Uterus (tissue), 4 donors: ENCODE data around the gene ORMDL2. TPM values are rescaled to one million over a fixed set of nuclear protein-coding genes. Genes with fewer than 3 reads are reported as not detected.

Experiments
- DNase-seq, 2 donors: peaks; one replicate each; pipeline ENCODE4 v3.0.0-alpha.2; 2019 to 2020
- H3K27ac ChIP-seq, 2 donors: fragments of 200-600 bp; sonication (generic); 1 replicate in 1 of 2; 2 replicates in 1 of 2; pipeline ENCODE4 v1.5.1; 2016 to 2018
- H3K27me3 ChIP-seq, 2 donors: fragments of 200-600 bp; sonication (generic); one replicate each; pipeline ENCODE4 v1.5.1; 2018 to 2019; ENCODE audit warnings: control low read depth in 1 of 2
- H3K36me3 ChIP-seq, 2 donors: fragments of 200-600 bp; sonication (generic); one replicate each; pipeline ENCODE4 v1.5.1; 2019; ENCODE audit warnings: control low read depth in 1 of 2
- H3K4me1 ChIP-seq, 2 donors: fragments of 200-600 bp; sonication (generic); one replicate each; pipeline ENCODE4 v1.5.1; 2018 to 2019; ENCODE audit warnings: control low read depth in 1 of 2
- H3K4me3 ChIP-seq, 2 donors: fragments of 200-600 bp; sonication (generic); 1 replicate in 1 of 2; 2 replicates in 1 of 2; pipeline ENCODE4 v1.5.1; 2018 to 2019; ENCODE audit warnings: mild to moderate bottlenecking in 1 of 2
- H3K9me3 ChIP-seq, 2 donors: fragments of 200-600 bp; sonication (generic); one replicate each; pipeline ENCODE4 v1.5.1; 2019; ENCODE audit warnings: control low read depth in 1 of 2
- CTCF ChIP-seq, 4 experiments: fragments of 200-600 bp in 2 of 4; fragments of 450-650 bp in 2 of 4; sonication (generic) in 2 of 4; IDR thresholded peaks; one replicate each; pipeline ENCODE4 v1.5.1; 2016 to 2019; ENCODE audit warnings: antibody characterized with exemption in 4 of 4, mild to moderate bottlenecking in 2 of 4, moderate library complexity in 1 of 4
- POLR2A ChIP-seq, 2 donors: fragments of 450-650 bp; IDR thresholded peaks; one replicate each; pipeline ENCODE4 v1.6.1; 2016; ENCODE audit warnings: antibody characterized with exemption in 2 of 2, mild to moderate bottlenecking in 1 of 2, moderate library complexity in 1 of 2
- intact Hi-C: fragments of 100-400 bp; cut with DNase I; formaldehyde crosslinking; loops from one replicate; pipeline ENCODE4 v1.15.1; 2023; ENCODE audit warnings: low total_unique reads
- total RNA-seq, 4 donors: library from RNA; depleted of rRNA in 3 of 4; stranded (reverse); fragments of >200 nt in 3 of 4; gene quantifications; one replicate each; pipeline versions ENCODE4 v1.1.0 to v1.2.4, GENCODE V29; 2014 to 2023
- donor health status: DM: yes; HTN: yes; CAD: no.

The ORMDL2 gene
- total RNA-seq, 4 donors from 2014 or later: 1.3 to 38.6 (median 7.5) TPM

DNA sequence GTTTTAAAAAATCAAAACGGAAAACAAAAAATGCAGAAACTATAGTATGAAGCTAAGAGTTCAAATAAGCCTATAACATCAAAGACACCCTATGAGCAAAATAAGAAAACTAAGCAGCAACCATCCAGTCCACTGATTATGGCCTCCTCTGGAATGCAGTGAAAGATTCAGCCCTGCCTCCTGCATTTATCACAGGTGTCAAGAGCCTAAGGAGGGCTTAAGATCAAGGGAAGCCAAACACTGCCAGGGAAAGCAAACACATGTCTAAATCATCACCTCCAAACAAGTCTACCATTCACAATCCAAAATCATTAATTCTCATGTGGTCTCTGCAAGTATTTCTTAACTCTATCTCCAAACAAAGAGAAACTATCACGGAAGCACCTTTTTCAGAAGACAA is 28.7 kb upstream of the ORMDL2 start:
- intact Hi-C loops: no loop called here
- no peak for DNase-seq
- Histone ChIP-seq H3K36me3 (no peaks in the 10 kb centered on the region), H3K4me1 (no peaks in the 10 kb centered on the region), H3K9me3 (no peaks in the 10 kb centered on the region), H3K27me3 (no peaks in the 10 kb centered on the region), H3K27ac (no peak overlapping the region), H3K4me3 (no peak overlapping the region)
- TF ChIP-seq CTCF (IDR thresholded peaks at IDR 0.05) (no peak), POLR2A (IDR thresholded peaks at IDR 0.05) (no peak)

- no peak overlapping the region for H3K4me3 ChIP-seq
- no peaks in the 10 kb centered on the region for H3K4me1 ChIP-seq
- TF ChIP-seq POLR2A (IDR thresholded peaks at IDR 0.05) (no peak), CTCF (IDR thresholded peaks at IDR 0.05) (no peak)
- no peak overlapping the region for H3K27ac ChIP-seq
- H3K36me3 ChIP-seq: no peaks in the 10 kb centered on the region
- H3K9me3 ChIP-seq: no peaks in the 10 kb centered on the region
- DNase-seq: no peak
- intact Hi-C loops: no loop called here
- H3K27me3 ChIP-seq: no peaks in the 10 kb centered on the region
Observed at GRCh38 chr12:55789893-55790292, 27.9 kb upstream of the ORMDL2 start.

- H3K4me3 ChIP-seq: no peak overlapping the region
- no peak for TF ChIP-seq CTCF (IDR thresholded peaks at IDR 0.05)
- no peak for TF ChIP-seq POLR2A (IDR thresholded peaks at IDR 0.05)
- no peaks in the 10 kb centered on the region for H3K27me3 ChIP-seq
- no peaks in the 10 kb centered on the region for H3K4me1 ChIP-seq
- intact Hi-C loops: no loop called here
- no peak for DNase-seq
- no peak overlapping the region for H3K27ac ChIP-seq
- no peaks in the 10 kb centered on the region for H3K9me3 ChIP-seq
- no peaks in the 10 kb centered on the region for H3K36me3 ChIP-seq
Observed at GRCh38 chr12:55795950-55796349, 21.9 kb upstream of the ORMDL2 start.

DNA sequence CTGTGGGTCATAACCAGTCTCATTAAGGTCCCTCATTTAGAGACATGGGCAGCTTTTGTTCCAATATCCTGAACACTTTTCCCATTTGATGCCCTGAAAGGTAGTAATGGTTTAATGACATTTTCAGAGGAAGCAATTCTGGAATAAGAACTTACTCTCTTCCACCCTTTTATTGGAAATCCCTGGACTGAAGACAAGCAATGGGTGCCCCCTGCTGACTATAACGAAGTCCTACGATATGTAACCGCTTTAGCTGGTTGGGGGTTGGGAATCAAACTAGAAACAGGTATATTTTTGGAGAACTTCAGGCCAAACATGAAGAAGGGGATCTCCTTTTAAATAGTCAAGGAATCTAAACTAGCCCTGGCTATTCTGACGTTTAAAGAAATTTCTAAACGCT is 20.8 kb upstream of the ORMDL2 start:
- Histone ChIP-seq H3K9me3 (no peaks in the 10 kb centered on the region), H3K27ac (no peak overlapping the region), H3K36me3 (no peaks in the 10 kb centered on the region), H3K27me3 (no peaks in the 10 kb centered on the region), H3K4me1 (no peaks in the 10 kb centered on the region), H3K4me3 (no peak overlapping the region)
- intact Hi-C loops: no loop called here
- DNase-seq: peak in 1 of 2 donors; percentile 38
- TF ChIP-seq POLR2A (IDR thresholded peaks at IDR 0.05) (no peak), CTCF (IDR thresholded peaks at IDR 0.05) (peak; percentile 35 to 59 (median 48))

DNA sequence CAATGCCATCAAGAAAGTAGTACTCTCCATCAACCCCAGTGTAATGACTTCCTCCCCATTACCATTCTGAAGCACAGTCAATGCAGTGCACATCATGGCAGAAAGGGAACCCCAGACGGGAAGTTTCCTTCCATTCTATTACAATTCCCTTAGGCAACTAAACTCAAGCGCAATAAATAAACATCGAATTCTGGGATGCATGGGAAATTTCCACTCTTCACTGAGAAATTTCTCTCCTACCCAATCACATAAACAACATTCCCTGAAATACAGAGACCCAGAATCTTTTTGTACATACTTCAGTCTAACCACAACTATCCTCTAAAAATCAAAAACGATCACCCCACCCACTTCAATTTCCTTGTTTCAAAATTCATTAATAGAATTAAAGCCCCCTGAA is 20.3 kb upstream of the ORMDL2 start:
- Histone ChIP-seq H3K27me3 (no peaks in the 10 kb centered on the region), H3K4me3 (no peak overlapping the region), H3K9me3 (no peaks in the 10 kb centered on the region), H3K36me3 (no peaks in the 10 kb centered on the region), H3K4me1 (no peaks in the 10 kb centered on the region), H3K27ac (no peak overlapping the region)
- no peak for DNase-seq
- TF ChIP-seq CTCF (IDR thresholded peaks at IDR 0.05) (no peak), POLR2A (IDR thresholded peaks at IDR 0.05) (no peak)
- intact Hi-C loops: no loop called here
